Body of pancreas (tissue), 4 donors: ENCODE measurements around the gene KCNQ1OT1. TPM values are rescaled to one million over a fixed set of nuclear protein-coding genes. Genes with fewer than 3 reads are reported as not detected.

Experiments used
- ATAC-seq: fragments of 150-250 bp; one replicate; pipeline ENCODE4 v1.9.1; 2016
- DNase-seq, 4 donors: peaks; one replicate each; pipeline ENCODE4 v3.0.0-alpha.2; 2019
- H3K27ac ChIP-seq, 4 donors: fragments of 200-600 bp; sonication (generic); 1 replicate in 3 of 4; 2 replicates in 1 of 4; pipeline versions ENCODE4 v1.5.1 to v1.6.1; 2016 to 2019; ENCODE audit warnings: mild to moderate bottlenecking in 1 of 4, mixed read lengths in 1 of 4, moderate library complexity in 1 of 4
- H3K27me3 ChIP-seq, 2 donors: fragments of 200-600 bp; sonication (generic); one replicate each; pipeline ENCODE4 v1.6.0; 2016; ENCODE audit warnings: mild to moderate bottlenecking in 1 of 2
- H3K36me3 ChIP-seq, 2 donors: fragments of 200-600 bp; sonication (generic); replicated peaks in 1 of 2; 2 replicates each; pipeline ENCODE4 v1.5.1; 2016; ENCODE audit warnings: low read depth in 2 of 2; ENCODE audit not compliant: insufficient read depth in 1 of 2
- H3K4me1 ChIP-seq: fragments of 200-600 bp; sonication (generic); one replicate; pipeline ENCODE4 v1.6.0; 2016
- H3K4me3 ChIP-seq, 2 donors: fragments of 200-600 bp; sonication (generic); 1 replicate in 1 of 2; 2 replicates in 1 of 2; pipeline ENCODE4 v1.5.1; 2016 to 2019
- H3K9me3 ChIP-seq, 3 donors: fragments of 200-600 bp; sonication (generic); 1 replicate in 2 of 3; 2 replicates in 1 of 3; pipeline ENCODE4 v1.5.1; 2016
- POLR2A ChIP-seq, 3 donors: fragments of 450-650 bp; IDR thresholded peaks; one replicate each; pipeline ENCODE4 v1.6.1; 2016; ENCODE audit warnings: antibody characterized with exemption in 3 of 3, mild to moderate bottlenecking in 2 of 3
- WGBS, 2 donors: methylation state at CpG; one replicate each; pipeline ENCODE4 v1.1.5; 2017; 5-methylcytosine and 5-hydroxymethylcytosine counted together
- intact Hi-C: fragments of 100-400 bp; cut with DNase I; formaldehyde crosslinking; loops from one replicate; pipeline ENCODE4 v1.15.1; 2023
- total RNA-seq, 2 donors: library from RNA; depleted of rRNA; stranded (reverse); fragments of >200 nt; gene quantifications; one replicate each; pipeline ENCODE4 v1.1.0, GENCODE V29; 2016
- TF ChIP-seq, protein P1 (sequence below), 7 experiments: fragments of 450-650 bp in 4 of 7; fragments of 200-600 bp in 3 of 7; sonication (generic) in 3 of 7; IDR thresholded peaks; one replicate each; pipeline ENCODE4 v1.5.1; 2016 to 2019; ENCODE audit warnings: antibody characterized with exemption in 7 of 7

KCNQ1OT1 gene
- total RNA-seq, 2 donors from 2014 or later, result 3.6 to 9.2 TPM

DNA sequence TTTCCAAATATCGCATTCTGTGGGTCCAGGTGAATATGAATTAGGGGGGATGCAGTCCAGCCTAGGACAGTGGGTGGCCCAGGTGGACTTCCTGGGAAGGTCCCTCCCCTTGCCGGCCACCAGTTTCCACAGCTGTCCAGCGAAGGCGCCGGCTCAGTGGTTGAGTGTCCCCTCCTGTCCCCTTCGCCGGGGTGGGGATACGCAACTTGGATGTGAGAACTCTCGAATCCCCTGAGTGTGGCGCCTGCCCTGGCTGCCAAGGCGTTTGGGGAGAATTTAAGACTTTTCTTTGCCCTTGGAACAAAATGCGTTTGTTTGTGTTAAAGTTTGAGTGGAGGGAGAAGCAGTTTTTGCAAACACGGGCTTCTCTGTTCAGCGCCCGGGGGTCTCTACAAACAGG, 123.7 kb downstream of the KCNQ1OT1 start:
- DNase-seq, result peak in 3 of 4 donors; percentile 3 to 7 (median 4)
- Histone ChIP-seq H3K4me3 (no peak overlapping the region), H3K36me3 (peaks cover 0 to 2% of the 10 kb centered on the region in 2 donors), H3K4me1 (no peaks in the 10 kb centered on the region), H3K27ac (no peak overlapping the region), H3K27me3 (no peaks in the 10 kb centered on the region), H3K9me3 (no peaks in the 10 kb centered on the region)
- WGBS, 2 donors, result 95 to 96% methylated on average over 14 to 15 of the region's 15 CpGs
- TF ChIP-seq, protein P1, sequence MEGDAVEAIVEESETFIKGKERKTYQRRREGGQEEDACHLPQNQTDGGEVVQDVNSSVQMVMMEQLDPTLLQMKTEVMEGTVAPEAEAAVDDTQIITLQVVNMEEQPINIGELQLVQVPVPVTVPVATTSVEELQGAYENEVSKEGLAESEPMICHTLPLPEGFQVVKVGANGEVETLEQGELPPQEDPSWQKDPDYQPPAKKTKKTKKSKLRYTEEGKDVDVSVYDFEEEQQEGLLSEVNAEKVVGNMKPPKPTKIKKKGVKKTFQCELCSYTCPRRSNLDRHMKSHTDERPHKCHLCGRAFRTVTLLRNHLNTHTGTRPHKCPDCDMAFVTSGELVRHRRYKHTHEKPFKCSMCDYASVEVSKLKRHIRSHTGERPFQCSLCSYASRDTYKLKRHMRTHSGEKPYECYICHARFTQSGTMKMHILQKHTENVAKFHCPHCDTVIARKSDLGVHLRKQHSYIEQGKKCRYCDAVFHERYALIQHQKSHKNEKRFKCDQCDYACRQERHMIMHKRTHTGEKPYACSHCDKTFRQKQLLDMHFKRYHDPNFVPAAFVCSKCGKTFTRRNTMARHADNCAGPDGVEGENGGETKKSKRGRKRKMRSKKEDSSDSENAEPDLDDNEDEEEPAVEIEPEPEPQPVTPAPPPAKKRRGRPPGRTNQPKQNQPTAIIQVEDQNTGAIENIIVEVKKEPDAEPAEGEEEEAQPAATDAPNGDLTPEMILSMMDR (IDR thresholded peaks at IDR 0.05), result no peak
- TF ChIP-seq POLR2A (IDR thresholded peaks at IDR 0.05), result no peak
- intact Hi-C loops, result no loop called here
- no peak for ATAC-seq

DNA sequence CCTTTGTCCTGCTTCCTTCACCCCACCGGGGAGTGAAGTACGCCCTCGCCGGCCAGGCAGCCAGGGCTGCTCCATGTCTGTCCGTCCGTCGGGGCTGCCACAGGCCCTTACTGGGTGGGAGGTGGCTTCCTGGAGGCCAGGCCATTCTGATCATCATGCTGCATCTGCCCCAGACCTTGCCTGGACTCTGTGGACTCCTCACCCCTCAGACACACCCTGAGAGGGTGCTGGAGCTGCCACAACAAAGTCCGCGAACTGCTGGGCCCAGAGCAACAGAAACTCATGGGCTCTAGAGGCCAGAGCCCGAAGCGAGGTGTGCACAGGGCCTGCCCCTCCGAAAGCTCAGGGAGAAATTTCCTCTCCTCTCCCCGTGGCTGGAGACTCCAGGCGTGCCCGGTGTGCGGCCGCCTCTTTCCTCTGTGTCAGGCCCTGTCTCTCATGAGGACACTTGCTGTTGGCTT, 124.2 kb downstream of the KCNQ1OT1 start:
- Histone ChIP-seq H3K27me3 (no peaks in the 10 kb centered on the region), H3K4me1 (no peaks in the 10 kb centered on the region), H3K27ac (no peak overlapping the region), H3K9me3 (no peaks in the 10 kb centered on the region), H3K4me3 (no peak overlapping the region), H3K36me3 (peaks cover 0 to 2% of the 10 kb centered on the region in 2 donors)
- WGBS, 2 donors, result 96% methylated on average over 16 to 17 of the region's 17 CpGs
- TF ChIP-seq POLR2A (IDR thresholded peaks at IDR 0.05), result no peak
- TF ChIP-seq, protein P1 (IDR thresholded peaks at IDR 0.05), result no peak
- intact Hi-C loops, result no loop called here
- peak in 3 of 4 donors; percentile 4 to 8 (median 6) for DNase-seq
- no peak for ATAC-seq

- DNase-seq, result peak in 3 of 4 donors; percentile 6 to 22 (median 13)
- Histone ChIP-seq H3K4me3 (no peak overlapping the region), H3K27me3 (no peaks in the 10 kb centered on the region), H3K36me3 (peaks cover 0 to 2% of the 10 kb centered on the region in 2 donors), H3K27ac (no peak overlapping the region), H3K4me1 (no peaks in the 10 kb centered on the region), H3K9me3 (no peaks in the 10 kb centered on the region)
- intact Hi-C loops, result no loop called here
- WGBS, 2 donors, result 87 to 91% methylated on average over 14 to 38 of the region's 45 CpGs
- TF ChIP-seq POLR2A (IDR thresholded peaks at IDR 0.05), result no peak
- TF ChIP-seq, protein P1 (IDR thresholded peaks at IDR 0.05), result no peak
- no peak for ATAC-seq
Measured at GRCh38 chr11:2574553-2575535, 125.0 kb downstream of the KCNQ1OT1 start.

- no peak overlapping the region for H3K4me3 ChIP-seq
- no peaks in the 10 kb centered on the region for H3K4me1 ChIP-seq
- no peak overlapping the region for H3K27ac ChIP-seq
- peaks cover 0 to 2% of the 10 kb centered on the region in 2 donors for H3K36me3 ChIP-seq
- TF ChIP-seq, protein P1 (IDR thresholded peaks at IDR 0.05), result no peak
- TF ChIP-seq POLR2A (IDR thresholded peaks at IDR 0.05), result no peak
- H3K9me3 ChIP-seq, result no peaks in the 10 kb centered on the region
- DNase-seq, result peak in 3 of 4 donors; percentile 3 to 11 (median 4)
- intact Hi-C loops, result no loop called here
- no peaks in the 10 kb centered on the region for H3K27me3 ChIP-seq
- 91 to 93% methylated on average over 18 to 21 of the region's 22 CpGs for WGBS, 2 donors
- no peak for ATAC-seq
Measured at GRCh38 chr11:2574043-2574552, 125.7 kb downstream of the KCNQ1OT1 start.
